ENCODE data around the gene ANGPTL4.
"Not testable (repeated sequence)": the region's sequence is repeated elsewhere in the genome, so short reads cannot be mapped to it uniquely, and the experiment has no call there.

The ANGPTL4 gene

DNA sequence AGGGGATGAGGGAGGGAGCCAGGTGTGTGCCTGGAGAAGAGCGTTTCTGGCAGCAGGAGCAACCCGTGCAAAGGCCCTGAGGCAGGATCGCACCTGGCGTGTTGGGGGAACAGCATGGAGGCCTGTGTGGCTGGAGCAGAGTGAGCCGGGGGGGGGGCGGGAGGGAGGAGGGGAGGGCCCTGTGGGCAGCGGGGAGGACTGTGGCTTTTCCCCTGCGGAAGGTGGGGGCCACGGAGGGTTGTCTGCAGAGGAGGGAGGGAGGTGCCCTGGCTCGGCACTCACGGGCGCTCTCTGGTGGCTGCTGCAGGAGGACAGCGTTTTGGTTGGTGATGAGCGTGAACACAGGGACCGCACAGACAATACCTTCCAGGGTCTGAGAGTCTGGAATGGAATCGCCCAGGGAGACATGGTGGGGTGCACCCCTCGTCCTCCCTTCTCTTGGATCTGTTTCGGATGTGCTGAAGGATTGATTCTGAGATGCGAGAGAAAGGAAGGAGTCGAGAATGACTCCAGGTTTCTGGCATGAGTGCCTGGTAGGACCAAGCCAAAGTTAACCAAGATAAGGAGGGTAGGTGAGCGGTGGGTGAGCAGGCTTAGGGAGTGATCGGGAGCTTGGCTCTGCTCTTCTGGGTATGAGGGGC lies 32.7 kb downstream of the ANGPTL4 start:
- H3K9me3 ChIP-seq, result no peaks in the 10 kb centered on the region
- H3K36me3 ChIP-seq (replicated peaks), result no peaks in the 10 kb centered on the region
- peak; percentile 79 to 93 for DNase-seq (ENCODE audit: low spot score in 2 of 2)
- no peaks in the 10 kb centered on the region for H3K4me1 ChIP-seq
- in situ Hi-C loops (cut with MboI; ENCODE audit: low sequenced_read_pairs), result no loop called here
- no peak overlapping the region for H3K4me3 ChIP-seq
- H3K27me3 ChIP-seq (ENCODE audit: low read depth), result no peaks in the 10 kb centered on the region

GRCh38 chr19:8397271-8397670 lies 33.3 kb downstream of the ANGPTL4 start:
- no peaks in the 10 kb centered on the region for H3K36me3 ChIP-seq (replicated peaks)
- no peaks in the 10 kb centered on the region for H3K9me3 ChIP-seq
- no peaks in the 10 kb centered on the region for H3K27me3 ChIP-seq (ENCODE audit: low read depth)
- DNase-seq (ENCODE audit: low spot score in 2 of 2), result no peak
- no peak overlapping the region for H3K4me3 ChIP-seq
- in situ Hi-C loops (cut with MboI; ENCODE audit: low sequenced_read_pairs), result no loop called here
- H3K4me1 ChIP-seq, result no peaks in the 10 kb centered on the region

DNA sequence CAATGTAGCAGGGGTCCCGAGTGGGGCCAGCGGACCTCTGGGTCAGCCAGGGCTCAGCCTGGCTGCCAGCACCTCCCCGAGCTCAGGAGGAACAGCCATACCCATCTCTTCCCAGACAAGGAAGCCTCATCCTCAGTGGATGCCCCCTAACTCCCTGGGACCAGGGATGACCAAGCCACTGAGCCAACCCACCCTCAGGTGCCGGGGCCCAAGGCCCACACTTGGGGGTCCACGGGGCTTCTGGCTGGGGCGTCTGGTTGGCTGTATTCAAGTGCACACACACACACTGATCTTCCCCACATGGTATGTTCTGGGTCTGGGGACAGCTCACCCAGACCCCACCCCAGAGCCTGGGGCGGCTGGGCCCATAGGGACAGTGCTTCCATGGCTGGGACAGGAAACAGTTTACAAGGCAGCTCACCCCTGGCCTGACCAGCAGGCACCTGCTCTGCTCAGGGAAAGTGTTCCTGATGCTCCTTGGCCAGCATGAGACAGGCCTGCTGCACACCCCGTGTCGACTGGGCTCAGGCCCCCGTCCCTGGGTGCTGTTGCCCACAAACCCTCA lies 33.9 kb downstream of the ANGPTL4 start:
- Histone ChIP-seq H3K9me3 (no peaks in the 10 kb centered on the region), H3K4me3 (no peak overlapping the region), H3K36me3 (replicated peaks) (peaks cover 1% of the 10 kb centered on the region; the same call in 1 of the 2 replicates), H3K4me1 (no peaks in the 10 kb centered on the region), H3K27me3 (ENCODE audit: low read depth) (no peaks in the 10 kb centered on the region)
- in situ Hi-C loops (cut with MboI; ENCODE audit: low sequenced_read_pairs), result no loop called here
- no peak for DNase-seq (ENCODE audit: low spot score in 2 of 2)

DNA sequence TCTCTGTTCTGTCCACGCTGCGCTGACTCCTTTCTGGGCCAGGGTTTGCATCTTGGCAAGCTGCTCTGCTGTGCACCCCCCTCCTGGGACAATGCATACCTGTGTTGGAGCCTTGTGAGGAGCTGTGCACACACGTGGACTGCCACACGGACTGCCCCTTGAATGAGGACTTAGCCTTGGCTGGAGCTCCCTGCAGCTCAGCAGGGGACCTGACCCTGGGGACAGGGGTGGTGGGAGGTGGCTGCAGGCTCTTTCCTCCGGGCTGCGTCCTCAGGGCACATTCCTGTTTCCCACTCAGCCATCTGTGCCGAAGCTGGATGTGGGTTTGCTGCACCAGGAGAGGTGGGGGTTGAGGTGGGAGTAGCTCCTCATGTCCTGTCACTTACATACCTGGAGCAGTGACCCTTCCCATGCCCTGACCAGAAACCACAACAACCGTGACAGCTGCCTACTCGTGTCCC lies 34.4 kb downstream of the ANGPTL4 start:
- no peaks in the 10 kb centered on the region for H3K27me3 ChIP-seq (ENCODE audit: low read depth)
- H3K36me3 ChIP-seq (replicated peaks), result peaks cover 6% of the 10 kb centered on the region
- no peak for DNase-seq (ENCODE audit: low spot score in 2 of 2)
- H3K4me3 ChIP-seq, result no peak overlapping the region
- in situ Hi-C loops (cut with MboI; ENCODE audit: low sequenced_read_pairs), result no loop called here
- H3K9me3 ChIP-seq, result no peaks in the 10 kb centered on the region
- H3K4me1 ChIP-seq, result no peaks in the 10 kb centered on the region

- Histone ChIP-seq H3K9me3 (no peaks in the 10 kb centered on the region), H3K4me1 (no peaks in the 10 kb centered on the region), H3K36me3 (replicated peaks) (peaks cover 8% of the 10 kb centered on the region), H3K4me3 (no peak overlapping the region), H3K27me3 (ENCODE audit: low read depth) (no peaks in the 10 kb centered on the region)
- no peak for DNase-seq (ENCODE audit: low spot score in 2 of 2)
- in situ Hi-C loops (cut with MboI; ENCODE audit: low sequenced_read_pairs), result no loop called here
These were observed 35.8 kb downstream of the ANGPTL4 start for GRCh38 chr19:8399681-8400188.

DNA sequence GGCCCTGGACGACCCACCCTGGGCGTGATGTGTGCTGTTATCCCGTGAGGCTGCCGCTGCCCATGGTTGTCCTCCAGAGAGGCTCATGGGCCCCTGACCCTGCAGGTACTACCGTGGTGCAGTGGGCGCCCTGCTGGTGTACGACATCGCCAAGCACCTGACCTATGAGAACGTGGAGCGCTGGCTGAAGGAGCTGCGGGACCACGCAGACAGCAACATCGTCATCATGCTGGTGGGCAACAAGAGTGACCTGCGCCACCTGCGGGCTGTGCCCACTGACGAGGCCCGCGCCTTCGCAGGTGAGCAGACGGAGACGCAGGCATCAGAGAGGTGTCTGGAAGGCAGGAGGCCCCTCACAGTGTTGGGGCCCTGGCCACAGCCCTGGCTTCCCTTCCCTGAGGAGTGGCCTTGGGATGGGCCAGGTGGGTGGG lies 38.0 kb downstream of the ANGPTL4 start:
- no peaks in the 10 kb centered on the region for H3K4me1 ChIP-seq
- in situ Hi-C loops (cut with MboI; ENCODE audit: low sequenced_read_pairs), result no loop called here
- no peaks in the 10 kb centered on the region for H3K9me3 ChIP-seq
- no peaks in the 10 kb centered on the region for H3K27me3 ChIP-seq (ENCODE audit: low read depth)
- no peak overlapping the region for H3K4me3 ChIP-seq
- H3K36me3 ChIP-seq (replicated peaks), result peaks cover 14% of the 10 kb centered on the region
- DNase-seq (ENCODE audit: low spot score in 2 of 2), result no peak

- H3K9me3 ChIP-seq, result no peaks in the 10 kb centered on the region
- H3K27me3 ChIP-seq (ENCODE audit: low read depth), result no peaks in the 10 kb centered on the region
- H3K4me1 ChIP-seq, result no peaks in the 10 kb centered on the region
- peaks cover 14% of the 10 kb centered on the region for H3K36me3 ChIP-seq (replicated peaks)
- in situ Hi-C loops (cut with MboI; ENCODE audit: low sequenced_read_pairs), result no loop called here
- H3K4me3 ChIP-seq, result no peak overlapping the region
- no peak for DNase-seq (ENCODE audit: low spot score in 2 of 2)
These were observed 39.3 kb downstream of the ANGPTL4 start for GRCh38 chr19:8403098-8403819.

- in situ Hi-C loops (cut with MboI; ENCODE audit: low sequenced_read_pairs), result no loop called here
These were observed 39.8 kb downstream of the ANGPTL4 start for GRCh38 chr19:8403820-8404109.

DNA sequence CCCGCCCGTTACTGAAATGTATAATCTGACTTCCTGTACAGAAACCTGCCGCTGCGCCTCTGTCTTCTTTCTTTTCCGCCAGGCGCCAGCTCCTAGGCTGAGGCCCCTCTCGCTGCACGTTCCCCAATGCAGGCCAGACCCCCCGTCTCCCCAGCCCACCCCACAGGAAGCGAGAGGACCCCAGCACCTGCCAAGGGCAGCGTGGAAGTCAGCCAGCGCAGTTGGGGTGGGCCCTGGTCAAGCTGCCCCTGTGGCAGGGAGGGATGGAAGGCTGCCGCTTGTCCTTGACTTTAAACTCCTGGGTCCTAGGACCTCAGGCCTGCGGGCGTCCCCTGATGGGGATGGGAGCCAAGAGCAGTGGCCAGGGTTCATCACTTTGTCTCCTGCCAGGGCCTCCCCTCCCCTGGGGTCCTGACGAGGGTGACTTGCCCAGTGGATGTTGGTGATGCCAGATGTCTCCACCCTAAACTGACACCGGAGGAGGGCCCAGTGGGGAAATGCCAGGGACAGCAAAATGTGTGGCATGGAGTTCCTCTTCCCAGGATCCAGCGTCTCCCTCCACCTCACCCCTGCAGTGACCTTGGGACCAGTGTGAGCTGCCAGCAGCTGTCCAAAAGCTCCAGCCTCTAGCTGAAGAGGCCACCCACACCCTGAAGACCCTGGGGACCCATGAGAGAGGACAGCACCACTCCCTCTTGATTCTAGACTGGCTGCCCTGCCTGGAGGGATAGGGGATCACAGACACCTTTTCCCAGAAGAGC lies 40.6 kb downstream of the ANGPTL4 start:
- Histone ChIP-seq H3K36me3 (replicated peaks) (peaks cover 14% of the 10 kb centered on the region), H3K27me3 (ENCODE audit: low read depth) (no peaks in the 10 kb centered on the region), H3K4me3 (no peak overlapping the region), H3K9me3 (no peaks in the 10 kb centered on the region), H3K4me1 (no peaks in the 10 kb centered on the region)
- in situ Hi-C loops (cut with MboI; ENCODE audit: low sequenced_read_pairs), result no loop called here
- no peak for DNase-seq (ENCODE audit: low spot score in 2 of 2)

More at GRCh38 chr19:8403820-8404109, 39.8 kb downstream of the ANGPTL4 start:
- no peak overlapping the region for H3K4me3 ChIP-seq
- DNase-seq (ENCODE audit: low spot score in 2 of 2), result no peak
- peaks cover 14% of the 10 kb centered on the region for H3K36me3 ChIP-seq (replicated peaks)
- no peaks in the 10 kb centered on the region for H3K27me3 ChIP-seq (ENCODE audit: low read depth)
- H3K4me1 ChIP-seq, result no peaks in the 10 kb centered on the region
- H3K9me3 ChIP-seq, result no peaks in the 10 kb centered on the region

GRCh38 chr19:8410718-8411117 lies 46.8 kb downstream of the ANGPTL4 start:
- H3K9me3 ChIP-seq; H3K36me3 ChIP-seq (replicated peaks); in situ Hi-C loops (cut with MboI; ENCODE audit: low sequenced_read_pairs); H3K4me3 ChIP-seq; DNase-seq (ENCODE audit: low spot score in 2 of 2); H3K27me3 ChIP-seq (ENCODE audit: low read depth): not testable (repeated sequence)
- H3K4me1 ChIP-seq, result peaks cover 15% of the 10 kb centered on the region

DNA sequence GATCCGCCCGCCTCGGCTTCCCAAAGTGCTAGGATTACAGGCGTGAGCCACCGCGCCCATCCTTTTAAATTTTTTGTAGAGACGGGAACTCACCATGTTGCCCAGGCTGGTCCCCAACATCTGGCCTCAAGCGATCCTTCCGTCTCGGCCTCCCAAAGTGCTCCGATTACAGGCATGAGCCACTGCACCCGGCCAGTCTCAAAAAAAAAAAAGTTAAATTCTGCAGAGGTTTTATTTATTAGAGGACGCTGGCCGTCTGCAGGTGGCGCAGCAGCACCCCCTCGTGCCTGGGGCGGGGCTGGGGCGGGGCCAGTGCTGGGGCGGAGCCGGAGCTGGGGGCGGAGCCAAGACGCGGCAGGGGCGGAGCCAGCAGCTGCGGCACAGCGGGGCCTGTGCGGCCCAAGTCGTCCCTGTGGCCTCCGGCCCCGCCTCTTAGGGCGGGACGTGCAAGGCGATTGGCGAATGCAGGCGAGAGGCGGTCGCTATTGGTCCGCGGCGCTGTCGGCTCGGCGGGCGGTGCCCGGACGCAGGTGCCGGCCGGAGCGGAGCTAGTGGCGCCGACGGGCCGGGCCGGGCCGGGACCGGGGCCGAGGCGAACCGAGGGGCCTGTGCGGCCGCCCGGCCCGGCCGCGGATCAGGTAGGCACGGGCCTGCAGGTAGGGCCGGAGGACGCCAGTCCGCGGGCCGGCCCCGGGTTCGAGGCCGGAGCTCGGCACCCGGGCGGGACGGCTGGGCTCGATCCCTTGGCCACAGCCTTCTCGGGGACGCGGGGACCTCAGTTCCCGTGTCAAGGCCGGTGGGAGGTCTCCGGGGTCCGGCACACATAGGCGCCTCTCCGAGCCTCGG lies 49.1 kb downstream of the ANGPTL4 start, which contains the start of gene MARCHF2:
MARCHF2 (plus strand) TSS at position 523 of the 846 bp plus-strand sequence. CDS start 8,536 bp downstream, outside the sequence.
- Histone ChIP-seq H3K4me1 (peaks cover 18% of the 10 kb centered on the region), H3K27me3 (ENCODE audit: low read depth) (no peaks in the 10 kb centered on the region), H3K4me3 (peak within 1 kb of the TSS; percentile 55), H3K36me3 (replicated peaks) (no peaks in the 10 kb centered on the region), H3K9me3 (no peaks in the 10 kb centered on the region)
- in situ Hi-C loops (cut with MboI; ENCODE audit: low sequenced_read_pairs), result no loop called here
- DNase-seq (ENCODE audit: low spot score in 2 of 2), result peak; percentile 94 to 96

DNA sequence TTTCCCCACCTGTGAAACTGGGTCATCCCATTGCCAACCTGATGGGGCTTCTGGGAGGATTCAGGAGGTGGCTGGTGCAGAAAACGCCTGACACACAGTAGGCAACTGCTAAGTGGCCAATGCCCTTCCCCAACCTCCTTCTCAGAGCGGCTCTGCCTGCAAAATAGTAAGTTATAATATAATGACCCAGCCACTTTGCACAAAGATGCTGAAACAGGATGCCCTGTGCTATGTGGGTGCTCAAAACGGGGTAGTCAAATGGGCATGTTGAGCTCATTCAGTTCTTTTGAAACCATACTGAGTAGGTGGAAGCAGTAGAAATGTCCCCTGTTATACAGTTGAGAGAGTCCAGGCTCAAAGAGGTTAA lies 49.7 kb downstream of the ANGPTL4 start:
- Histone ChIP-seq H3K4me1 (peaks cover 18% of the 10 kb centered on the region), H3K9me3 (no peaks in the 10 kb centered on the region), H3K36me3 (replicated peaks) (no peaks in the 10 kb centered on the region), H3K27me3 (ENCODE audit: low read depth) (no peaks in the 10 kb centered on the region), H3K4me3 (peak overlapping the region; percentile 55)
- in situ Hi-C loops (cut with MboI; ENCODE audit: low sequenced_read_pairs), result no loop called here
- no peak for DNase-seq (ENCODE audit: low spot score in 2 of 2)

DNA sequence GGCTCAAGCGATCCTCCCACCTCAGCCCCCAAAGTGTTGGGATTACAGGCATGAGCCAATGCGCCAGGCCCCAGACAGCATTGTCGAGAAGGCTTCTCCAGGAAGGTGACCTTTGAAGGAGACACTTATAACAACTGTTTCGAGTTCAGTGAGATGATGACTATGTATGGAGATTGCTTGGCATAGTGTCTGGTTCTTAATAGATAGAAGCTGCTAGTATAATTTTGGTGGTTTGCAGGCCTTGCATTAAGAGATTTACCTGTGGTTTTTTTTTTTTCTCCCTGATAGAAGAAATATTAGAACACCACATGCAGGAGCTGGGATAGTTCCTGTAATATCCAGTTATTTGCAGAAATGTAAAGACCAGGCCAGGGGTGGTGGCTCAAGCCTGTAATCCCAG lies 52.8 kb downstream of the ANGPTL4 start:
- Histone ChIP-seq H3K9me3 (no peaks in the 10 kb centered on the region), H3K36me3 (replicated peaks) (no peaks in the 10 kb centered on the region), H3K4me1 (peaks cover 18% of the 10 kb centered on the region), H3K4me3 (no peak overlapping the region), H3K27me3 (ENCODE audit: low read depth) (no peaks in the 10 kb centered on the region)
- no peak for DNase-seq (ENCODE audit: low spot score in 2 of 2)
- in situ Hi-C loops (cut with MboI; ENCODE audit: low sequenced_read_pairs), result no loop called here
